ENCODE data around the gene ABCA13.

DNA sequence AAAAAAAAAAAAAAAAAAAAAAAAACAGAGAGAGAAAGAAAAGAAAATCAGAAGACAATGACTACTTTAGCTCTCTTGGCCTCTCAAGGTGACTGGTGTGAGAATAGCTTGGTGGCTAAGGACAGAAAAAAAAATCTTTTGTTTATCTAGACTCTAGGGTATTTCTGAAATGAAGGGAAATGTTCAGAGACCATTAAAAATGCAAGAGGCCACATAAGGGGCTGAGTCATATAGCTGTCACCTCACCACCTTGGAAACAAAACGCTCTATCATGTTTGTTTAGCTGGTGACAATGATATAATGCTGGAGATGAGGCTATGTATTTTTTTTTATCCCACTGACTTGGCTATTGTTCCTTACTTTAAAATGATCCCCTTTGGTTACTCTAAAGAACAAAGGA, 466.1 kb downstream of the ABCA13 start:
- TF ChIP-seq, protein P1, sequence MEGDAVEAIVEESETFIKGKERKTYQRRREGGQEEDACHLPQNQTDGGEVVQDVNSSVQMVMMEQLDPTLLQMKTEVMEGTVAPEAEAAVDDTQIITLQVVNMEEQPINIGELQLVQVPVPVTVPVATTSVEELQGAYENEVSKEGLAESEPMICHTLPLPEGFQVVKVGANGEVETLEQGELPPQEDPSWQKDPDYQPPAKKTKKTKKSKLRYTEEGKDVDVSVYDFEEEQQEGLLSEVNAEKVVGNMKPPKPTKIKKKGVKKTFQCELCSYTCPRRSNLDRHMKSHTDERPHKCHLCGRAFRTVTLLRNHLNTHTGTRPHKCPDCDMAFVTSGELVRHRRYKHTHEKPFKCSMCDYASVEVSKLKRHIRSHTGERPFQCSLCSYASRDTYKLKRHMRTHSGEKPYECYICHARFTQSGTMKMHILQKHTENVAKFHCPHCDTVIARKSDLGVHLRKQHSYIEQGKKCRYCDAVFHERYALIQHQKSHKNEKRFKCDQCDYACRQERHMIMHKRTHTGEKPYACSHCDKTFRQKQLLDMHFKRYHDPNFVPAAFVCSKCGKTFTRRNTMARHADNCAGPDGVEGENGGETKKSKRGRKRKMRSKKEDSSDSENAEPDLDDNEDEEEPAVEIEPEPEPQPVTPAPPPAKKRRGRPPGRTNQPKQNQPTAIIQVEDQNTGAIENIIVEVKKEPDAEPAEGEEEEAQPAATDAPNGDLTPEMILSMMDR (conservative IDR thresholded peaks at IDR 0.05): no peak
- no peak for TF ChIP-seq EZH2 (IDR thresholded peaks at IDR 0.05; ENCODE audit: low read depth)

Measured in PC-9 (cell line).